ENCODE data around the gene PACS2.
"Not testable (repeated sequence)": the region's sequence is repeated elsewhere in the genome, so short reads cannot be mapped to it uniquely, and the experiment has no call there.

Gene PACS2

DNA sequence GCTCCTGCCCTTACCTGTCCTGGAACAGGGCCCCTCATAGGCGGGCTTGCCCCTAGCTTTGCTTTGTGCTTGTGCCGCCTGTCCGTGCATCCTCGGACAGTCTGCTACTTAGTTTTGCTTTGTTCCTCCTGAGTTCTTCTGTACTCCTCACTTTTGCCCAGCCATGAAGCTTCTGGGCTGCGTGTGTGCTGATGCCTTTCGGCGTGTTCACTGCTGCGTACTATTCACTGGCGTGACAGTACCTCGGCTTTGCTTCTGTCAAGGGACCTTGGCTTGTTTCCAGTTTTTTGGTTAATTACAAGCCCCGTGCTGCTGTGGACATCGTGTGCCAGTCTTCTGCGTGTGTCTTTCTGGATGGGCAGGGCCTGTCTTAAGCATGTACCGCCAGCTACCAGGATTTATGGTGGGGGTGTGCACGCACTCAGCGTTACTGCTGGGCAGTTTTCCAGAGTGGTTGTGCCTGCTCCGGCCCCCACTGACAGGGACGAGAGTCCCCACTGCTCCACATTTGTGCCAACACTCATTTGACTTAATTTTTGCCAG is 2.5 kb downstream of the PACS2 start:
- no peak for DNase-seq

DNA sequence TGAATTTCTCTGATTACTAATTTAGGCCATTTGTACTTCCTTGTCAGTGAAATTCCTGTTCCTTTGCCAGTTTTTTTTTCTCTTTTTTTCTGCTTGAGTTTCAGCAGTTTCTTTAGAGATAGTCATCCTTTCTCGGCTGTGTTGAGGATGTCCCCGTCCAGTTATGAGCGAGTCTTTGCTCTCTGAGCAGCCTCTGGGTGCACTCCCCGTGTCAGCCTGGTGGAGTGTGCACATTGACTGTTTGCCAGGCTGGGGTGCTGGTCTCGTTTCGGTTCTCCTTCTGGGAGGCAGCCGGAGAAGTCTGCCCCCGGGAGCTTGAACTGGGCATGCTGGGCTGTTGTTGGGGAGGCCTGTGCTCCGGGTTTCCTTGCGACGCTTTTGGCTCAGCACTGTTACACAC is 3.0 kb downstream of the PACS2 start:
- peak; percentile 45 for DNase-seq

DNA sequence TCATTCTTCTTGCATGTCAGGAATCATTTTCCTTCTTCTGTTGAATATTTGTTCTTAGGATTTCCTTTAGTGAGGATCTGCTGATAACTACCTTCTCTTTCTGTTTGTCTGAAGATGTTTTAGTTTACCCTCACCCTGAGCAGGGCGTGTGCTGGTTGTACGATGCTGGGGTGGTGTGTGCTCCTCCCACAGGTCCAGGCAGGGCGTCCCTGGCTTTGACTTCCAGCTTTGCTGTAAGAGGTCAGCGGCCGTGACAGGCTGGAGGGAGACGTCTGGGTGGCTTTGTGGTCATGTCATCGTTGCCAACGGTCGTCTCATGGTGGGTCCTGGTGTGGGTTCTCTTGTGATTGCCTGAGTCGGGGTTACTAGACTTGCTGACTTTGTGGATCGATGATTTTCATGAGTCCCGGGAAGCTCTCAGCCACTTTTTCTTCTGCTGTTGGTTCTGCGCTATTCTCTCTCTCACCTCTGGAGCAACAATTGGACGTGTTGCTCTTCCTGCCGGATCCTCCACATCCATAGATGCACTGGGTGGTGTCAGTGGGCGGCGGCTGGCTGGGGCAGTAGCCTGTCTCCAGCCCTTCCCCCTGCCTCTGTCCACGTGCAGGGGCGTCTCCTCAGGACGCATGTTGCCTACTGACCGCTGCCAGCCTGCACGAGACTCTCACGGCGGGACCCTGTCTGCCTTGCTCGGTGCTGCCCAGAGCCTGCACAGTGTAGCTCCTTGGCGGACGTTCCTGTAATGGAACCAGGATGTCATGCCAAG is 8.4 kb downstream of the PACS2 start:
- no peak for DNase-seq

DNA sequence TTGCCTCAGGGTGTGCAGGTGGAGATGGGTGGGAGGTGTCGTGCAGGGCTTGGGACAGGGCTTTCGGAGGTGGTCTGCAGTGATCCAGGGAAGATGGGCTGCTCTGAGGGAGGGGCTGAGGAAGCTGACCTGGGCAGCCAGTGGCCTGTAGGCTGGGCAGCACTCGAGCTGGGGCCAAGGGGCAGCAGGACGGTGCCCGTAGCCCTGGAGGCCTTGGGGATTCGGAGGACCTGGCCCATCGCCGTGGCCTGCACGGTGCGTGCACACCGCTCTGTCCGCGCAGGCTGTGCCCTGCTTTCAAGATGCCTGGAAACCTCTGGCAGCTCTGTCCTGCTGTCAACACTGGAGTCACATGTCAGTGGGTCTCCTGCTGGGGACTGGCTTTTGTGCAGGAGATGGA is 9.1 kb downstream of the PACS2 start:
- no peak for DNase-seq

DNA sequence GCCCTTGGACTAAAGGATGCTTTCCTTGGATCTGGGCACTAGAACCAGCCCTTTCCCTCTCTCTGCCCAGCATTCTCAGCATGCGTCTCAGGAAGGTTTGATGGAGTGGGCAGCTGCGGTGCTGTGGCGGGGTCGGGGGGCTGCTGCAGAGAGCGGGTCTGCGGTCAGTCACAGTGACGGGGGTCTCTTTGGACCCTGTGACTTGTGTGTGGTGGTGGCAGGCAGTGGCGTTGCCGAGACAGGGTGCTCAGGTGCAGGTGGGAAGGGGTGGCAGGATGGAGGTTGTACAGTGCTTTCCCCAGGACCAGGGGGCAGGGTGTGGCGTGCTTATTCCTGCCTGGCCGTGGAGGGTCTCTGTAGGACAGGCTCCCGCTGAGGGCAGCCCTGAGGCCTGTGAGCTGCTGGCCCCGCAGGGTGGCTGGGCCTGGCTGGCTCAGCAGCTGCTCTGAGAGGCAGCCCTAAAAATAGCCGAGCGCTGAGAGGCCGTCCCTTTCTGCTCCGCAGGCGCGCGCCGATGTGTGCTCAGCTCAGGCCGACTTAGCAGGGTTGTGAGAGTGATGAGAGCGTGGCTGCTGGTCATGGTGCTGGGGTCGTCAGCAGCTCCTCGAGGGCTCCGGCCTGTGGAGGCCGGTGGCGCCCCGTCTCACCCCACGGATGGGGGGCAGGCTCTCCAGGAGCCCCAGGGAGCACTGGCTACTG is 9.7 kb downstream of the PACS2 start:
- DNase-seq, result no peak

DNA sequence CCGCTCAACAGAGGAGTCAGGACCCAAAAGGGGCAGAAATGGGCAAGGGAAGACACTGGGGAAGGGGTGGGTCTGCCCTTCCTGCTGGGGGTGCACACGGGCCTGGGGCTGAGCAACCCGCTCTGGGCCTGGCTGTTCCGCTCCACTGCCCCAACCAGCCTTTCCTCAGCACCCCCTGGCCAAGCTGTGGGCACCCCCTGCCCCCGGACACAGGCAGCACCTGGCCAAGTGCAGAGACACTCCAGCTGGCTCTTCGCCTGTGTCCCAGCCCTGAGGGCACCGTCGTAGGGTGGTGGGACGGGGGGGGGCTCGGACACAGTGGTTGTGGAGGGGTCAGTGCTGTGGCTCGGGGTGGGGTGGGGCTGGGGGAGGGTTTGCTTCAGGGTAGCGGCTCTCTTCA is 10.3 kb downstream of the PACS2 start:
- no peak for DNase-seq

DNA sequence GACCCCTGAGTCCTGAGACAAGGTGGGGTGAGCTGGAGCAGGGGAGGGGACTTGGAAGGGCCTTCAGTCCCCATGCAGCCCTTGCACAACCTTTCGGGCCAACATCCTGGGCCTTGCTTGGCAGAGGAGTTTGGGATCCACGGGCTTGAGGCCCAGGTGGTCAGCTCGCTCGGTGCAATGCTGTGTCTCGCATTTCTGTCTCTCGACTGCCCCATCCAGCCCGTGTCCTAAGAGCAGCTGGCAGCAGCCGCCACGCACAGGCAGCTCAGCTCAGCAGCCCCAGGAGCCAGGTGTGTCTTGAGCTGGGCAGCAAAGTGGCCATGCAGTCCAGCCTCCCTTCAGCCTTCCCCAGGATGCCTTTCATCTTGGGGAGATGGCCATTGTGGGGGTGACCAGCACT is 10.8 kb downstream of the PACS2 start:
- DNase-seq, result no peak

DNA sequence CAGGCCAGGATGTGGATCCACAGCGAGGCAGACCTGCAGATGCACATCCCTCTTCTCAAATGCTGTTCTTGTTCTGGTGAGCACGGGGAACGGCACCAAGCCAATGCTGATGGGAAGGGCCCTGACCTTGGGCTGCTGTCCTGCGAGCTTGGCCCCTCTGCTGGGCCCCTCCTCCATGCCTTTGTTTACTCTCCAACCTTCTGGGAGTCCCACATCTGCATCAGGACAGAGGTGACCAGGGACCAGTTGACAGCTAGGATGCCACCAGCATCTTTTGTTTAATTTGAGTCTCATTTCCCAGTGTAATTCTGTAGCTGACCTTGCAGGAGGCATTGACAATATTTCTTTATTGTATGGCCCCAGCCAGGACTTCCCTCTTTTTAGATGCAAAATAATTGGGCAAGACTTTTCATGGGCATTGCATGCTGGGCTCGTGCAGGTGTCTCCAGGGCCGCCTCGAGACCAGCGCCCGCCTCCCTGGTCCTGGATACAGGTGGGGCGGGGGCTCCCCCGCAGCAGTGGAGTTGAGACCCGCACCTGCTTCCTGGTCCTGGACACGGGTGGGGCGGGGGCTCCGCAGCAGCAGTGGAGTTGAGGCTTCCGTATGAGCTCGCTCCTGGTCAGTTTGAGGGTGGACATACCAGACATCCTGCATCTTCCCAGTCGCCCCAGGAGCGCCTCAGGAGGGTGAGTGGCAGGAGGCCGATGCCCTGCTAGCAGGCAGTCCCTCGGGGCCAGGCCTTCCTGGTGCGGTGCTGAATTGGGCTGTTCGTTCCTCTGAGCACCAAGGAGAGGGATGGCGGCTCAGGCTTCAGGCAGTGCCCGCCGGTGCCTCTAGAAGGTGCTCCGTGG is 11.4 kb downstream of the PACS2 start:
- DNase-seq, result no peak

DNA sequence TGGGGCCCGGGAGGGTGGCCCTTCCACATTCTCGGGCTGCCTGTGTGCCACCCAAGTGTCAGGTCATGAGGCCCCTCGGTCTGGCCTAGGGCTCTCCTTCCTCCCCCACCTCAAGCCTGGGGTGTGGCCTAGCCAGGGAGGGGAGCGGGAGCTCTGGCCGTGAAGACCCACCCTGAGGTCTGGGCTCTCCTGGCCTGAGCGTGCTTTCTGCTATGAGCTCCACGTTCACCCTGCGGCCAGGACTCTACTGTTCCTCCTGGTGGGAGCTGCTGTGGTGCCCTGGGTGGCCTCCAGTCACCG is 12.0 kb downstream of the PACS2 start:
- DNase-seq, result no peak

DNA sequence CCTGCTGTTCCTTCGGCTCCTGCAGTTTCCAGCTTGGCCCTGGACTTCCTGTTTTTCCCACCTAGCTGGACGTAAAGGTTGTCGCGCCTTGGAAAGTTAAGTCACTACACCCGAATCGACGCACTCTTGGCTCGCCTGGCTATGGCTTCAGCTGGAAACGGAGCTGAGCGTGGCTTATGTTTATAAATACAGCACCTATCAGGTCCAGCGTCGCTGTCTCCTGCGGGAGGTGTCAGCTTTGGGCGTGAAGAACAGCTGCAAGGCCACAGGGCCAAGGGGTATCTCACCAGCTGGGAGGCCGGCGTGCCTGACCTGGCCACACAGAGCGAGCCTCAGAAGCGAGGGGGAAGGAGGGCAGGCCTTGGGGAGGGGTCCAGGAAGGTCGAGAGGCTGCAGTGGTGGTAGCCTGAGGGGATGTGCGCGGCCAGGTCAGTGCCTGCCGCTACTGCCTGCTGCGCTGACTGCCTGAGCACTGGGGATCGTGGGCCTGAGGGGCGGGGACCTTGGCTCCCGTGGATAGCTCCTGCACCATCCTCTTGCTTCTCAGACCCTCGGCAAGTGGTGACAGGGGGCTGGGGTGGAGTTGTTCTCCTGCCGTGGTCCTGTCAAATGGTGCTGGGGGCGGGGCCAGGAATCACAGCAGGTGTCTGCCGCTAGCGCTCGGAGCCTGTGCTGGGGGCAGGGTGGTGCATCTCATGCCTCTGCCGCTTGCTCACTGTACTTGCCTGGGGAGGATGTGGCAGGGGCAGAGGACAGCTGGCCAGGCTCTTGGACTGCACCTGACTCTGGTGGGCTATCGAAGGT is 12.5 kb downstream of the PACS2 start:
- no peak for DNase-seq

DNA sequence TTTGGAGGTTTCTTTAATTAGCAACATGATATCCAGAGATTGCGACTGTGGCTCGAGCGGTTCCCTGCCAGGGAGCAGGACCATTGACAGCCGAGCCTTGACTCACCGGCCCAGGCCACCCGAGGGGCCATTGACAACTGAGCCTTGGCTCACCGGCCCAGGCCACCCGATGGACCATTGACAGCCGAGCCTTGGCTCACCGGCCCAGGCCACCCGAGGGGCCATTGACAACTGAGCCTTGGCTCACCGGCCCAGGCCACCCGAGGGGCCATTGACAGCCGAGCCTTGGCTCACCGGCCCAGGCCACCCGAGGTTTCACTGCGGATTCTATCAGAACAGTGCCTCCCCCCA is 13.1 kb downstream of the PACS2 start:
- not testable (repeated sequence) for DNase-seq

DNA sequence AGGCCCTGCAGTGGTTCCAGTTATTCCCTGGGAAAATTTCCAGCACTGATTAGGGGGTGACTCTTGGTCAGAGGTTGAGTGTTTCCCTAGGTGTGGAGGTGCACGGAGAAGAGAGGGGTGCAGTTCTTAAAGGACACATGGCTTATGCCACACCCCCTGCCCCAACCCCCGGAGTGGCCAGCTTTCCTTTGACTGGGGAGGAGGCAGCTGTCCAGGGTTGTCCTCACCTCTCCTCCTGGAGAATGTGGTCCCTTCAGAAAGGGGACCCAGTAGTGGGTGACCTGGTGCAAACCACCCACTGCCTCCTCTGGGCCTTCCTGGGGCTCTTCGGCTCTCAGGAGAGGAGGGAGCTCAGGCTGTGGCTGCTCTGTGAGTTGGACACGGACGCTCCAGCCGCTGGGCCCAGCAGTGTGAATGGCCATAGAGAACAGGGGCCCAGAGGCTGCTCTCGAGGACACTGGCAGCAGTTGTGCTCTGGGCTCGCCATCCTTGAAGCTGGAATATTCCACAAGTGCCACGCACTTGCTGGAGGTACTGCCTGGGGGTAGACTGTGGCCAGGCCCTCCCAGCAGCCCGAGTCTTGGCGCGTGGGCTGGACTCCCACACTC is 13.6 kb downstream of the PACS2 start:
- DNase-seq, result no peak

DNA sequence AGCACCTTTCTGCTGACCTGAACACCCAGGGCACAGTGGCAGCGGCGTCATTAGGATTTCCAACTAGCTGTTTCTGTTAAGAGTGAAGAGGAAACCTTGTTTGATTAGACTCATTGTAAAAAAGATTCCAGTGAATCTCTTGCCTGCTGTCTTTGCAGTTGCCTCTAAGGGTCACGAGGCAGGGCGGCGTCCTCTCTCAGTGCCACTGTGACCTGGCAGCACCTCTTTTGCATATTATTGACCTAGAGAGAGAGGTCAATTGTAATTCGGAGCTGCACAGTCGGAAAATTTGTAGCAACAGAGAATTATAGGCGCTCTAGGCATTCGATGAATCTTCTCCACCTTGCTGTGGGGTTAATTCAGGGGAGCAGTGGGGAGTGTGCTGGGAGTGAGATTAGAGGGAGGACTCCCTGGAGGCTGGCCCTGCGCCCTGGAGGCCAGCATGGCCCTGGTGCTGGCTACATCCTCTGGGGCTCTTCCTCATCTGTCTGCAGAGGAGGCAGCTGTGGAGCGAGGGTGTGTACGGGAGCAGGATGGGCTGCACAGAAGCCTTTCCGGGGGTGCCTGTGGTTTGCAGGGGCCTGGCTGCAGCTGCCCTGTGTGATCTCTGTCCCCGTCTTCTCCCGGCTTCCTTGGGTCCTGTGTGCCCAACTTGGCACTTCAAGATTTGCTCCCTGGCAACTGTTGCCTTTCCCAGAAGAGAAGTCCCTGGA is 14.3 kb downstream of the PACS2 start:
- DNase-seq, result no peak

DNA sequence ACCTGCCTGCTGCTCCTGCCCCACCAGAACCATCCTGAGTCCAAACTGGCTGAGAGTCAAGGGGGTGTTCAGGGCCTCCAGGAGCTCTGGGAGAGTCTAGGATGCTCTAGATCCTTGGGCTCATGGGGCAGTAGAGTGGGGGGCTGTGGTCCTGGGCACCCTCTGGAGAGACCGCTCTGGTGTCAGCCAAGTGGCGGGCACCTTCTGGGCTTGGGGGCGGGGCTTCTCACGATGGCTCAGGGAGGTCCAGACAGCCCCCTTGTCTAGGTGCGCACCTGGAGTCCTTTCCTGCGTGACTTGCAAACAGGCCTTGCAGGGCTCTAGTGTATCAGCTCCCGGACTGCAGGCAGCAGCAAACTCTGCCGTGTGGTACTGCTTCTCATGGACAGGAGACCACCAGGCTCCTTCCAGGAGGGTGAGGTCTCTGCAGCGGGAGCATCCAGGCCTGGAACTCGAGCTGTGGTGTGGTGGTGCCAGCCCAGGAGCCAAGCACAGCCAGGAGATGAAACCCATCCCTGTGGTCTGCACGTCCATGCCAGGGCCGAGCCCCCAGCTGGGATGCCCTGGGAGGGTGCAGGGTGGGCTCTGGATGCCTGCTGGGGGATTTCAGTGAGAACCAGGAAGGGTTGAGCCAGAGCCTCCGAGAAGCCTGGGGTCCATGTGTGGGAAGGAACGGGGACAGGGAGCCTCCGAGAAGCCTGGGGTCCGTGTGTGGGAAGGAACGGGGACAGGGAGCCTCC is 15.0 kb downstream of the PACS2 start:
- DNase-seq, result no peak

DNA sequence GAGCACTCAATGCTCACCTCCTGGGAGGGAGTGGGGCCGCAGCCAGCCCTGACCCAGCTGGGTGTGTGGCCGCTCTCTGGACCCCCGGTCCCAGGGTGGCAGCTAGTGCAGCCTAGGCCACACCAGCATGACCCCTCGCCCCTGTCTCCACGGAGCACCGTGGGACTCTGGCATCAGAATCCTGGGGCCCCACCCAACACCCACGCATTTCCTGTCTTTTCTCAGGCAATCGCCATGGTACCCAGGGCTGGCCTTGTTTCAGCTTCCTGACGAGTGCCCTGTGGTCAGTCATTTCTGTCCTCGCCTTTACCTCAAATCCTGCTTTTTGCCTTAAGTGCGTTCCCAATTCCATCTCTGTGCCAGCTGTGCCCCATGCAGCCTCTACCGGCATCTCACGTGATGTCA is 15.9 kb downstream of the PACS2 start:
- DNase-seq, result no peak

DNA sequence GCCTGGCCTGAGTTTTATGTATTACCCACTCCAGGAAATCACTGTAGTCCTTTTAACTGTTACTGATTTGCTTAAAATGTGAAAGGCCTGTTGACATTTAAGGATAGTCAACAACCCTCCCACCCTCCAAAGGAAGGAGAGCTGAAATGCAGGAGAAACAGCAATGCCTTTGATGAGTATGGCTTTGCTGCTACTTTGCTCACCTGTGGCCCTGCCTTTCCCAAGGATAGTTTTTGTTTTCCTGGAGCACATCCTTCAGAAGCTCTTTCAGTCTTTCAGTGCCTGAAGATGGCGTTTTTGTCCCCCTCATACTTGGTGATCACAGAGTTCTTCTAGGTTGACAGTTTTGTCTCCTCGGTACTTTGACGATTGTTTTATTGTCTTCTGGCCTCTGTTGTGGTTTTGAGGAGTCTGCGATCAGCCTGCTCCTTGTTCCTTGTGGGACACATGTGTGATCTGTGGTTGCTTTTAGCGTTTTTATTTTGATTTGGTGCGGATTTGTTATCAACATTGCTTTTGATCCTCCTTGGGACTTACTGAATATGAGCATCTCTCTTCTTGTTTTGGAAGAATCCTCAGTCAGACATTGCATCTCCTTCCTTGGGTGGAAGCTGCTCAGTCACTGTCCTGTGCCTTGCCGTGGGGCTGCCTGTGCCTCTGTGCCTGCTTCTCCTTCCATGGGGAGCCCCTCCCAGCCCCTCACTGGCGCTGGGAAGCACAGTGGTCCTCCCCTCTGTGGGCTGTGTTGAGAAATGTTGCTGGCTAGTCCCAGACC is 17.2 kb downstream of the PACS2 start:
- no peak for DNase-seq

DNA sequence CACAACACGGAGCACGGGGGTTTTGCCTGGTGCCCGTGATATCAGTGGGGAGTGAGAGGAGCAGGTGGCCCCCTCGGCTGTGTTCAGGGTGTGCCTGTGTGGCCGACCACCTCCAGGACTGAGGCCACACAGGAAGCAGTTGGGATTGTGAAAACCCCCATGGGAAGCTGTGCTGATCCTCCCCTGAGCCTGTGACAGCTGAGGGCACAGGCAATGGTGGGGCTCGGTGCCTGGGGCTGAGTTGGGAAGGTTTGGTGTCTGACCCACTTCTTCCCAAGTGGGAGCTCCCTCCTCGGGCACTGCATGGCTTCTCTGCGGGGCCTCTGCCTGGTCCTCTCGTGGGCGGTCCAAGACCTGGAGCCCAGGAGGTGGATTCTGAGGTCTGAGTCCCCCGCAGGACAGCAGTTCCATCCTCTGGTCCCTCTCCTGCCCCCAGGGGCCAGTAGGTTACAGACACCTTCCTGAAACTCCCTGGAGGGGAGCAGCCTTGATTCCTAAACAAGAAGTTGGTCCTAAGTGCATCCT is 17.9 kb downstream of the PACS2 start:
- no peak for DNase-seq

DNA sequence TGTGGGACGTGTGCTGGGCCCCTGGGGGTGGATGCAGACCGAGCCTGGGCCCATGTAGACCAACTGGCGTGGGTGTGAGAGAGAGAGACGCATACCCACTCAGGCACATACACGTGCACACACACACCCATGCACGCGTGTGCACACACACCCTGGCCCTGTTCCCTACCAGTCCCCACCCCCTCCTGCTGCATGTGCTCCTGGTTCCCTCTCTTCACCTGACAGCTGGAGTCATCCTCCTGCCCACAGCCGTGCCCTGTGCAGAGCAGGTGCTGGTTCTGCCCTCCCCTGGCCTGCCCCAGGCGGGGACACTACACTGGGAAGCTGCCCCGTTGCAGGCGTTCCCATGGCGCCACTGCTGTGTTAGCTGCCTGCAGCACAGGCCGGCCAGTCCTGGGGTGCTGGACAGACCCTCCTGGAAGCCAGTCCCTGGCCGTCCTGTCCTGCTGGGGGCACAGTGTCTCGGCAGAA is 18.5 kb downstream of the PACS2 start:
- no peak for DNase-seq

DNA sequence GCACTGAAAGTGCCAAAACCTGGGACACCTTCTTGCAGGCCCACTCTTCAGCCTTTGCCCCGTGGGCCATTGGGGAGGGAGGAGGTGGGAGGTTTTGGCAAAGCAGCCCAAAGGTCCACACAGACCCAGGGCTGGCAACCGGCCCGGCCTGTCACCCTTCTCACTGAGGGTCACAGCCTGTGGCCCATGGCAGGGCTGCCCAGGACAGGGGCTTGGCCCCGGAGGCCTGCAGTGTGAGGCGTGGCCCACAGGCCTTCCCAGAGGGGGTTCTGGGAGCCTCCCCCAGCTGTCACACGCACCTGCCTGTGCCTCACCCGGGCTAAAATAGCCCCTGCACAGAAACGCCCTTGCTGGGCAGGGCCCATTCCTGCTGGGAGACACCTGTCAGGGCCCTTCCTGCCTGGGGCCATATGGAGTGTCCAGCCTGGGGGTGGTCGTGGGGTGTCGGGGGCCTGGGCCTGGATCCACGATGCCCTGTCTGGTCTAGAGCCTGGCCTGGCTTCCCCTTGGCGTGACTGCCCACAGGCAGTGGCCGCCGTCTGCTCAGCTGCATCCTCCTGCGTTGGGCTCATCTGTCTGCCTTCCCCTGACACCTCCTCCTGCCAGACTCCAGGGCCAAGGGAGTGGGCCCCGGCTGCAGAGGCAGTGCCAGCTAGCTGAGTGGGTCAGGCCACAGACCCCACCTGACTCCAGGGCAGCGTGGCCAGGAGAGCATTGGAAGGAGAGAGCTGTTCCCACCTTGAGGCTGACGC is 19.2 kb downstream of the PACS2 start:
- DNase-seq, result no peak
